Epithelial cell of alveolus of lung (primary cell): ENCODE measurements around the gene NLRP12. TPM values are rescaled to one million over a fixed set of nuclear protein-coding genes. Genes with fewer than 3 reads are reported as not detected.

ENCODE experiments used
- total RNA-seq: library from RNA; depleted of rRNA; stranded (reverse); fragments of >200 nt; gene quantifications from 2 replicates; pipeline ENCODE4 v1.2.1, GENCODE V29; 2015

NLRP12 gene
- total RNA-seq = not detected in 2 replicates

GRCh38 chr19:53824134-53824611 lies at the start of gene NLRP12:
Gene NLRP12 (minus strand): TSS chr19:53824314. CDS start chr19:53824174, 140 bp downstream.

DNA sequence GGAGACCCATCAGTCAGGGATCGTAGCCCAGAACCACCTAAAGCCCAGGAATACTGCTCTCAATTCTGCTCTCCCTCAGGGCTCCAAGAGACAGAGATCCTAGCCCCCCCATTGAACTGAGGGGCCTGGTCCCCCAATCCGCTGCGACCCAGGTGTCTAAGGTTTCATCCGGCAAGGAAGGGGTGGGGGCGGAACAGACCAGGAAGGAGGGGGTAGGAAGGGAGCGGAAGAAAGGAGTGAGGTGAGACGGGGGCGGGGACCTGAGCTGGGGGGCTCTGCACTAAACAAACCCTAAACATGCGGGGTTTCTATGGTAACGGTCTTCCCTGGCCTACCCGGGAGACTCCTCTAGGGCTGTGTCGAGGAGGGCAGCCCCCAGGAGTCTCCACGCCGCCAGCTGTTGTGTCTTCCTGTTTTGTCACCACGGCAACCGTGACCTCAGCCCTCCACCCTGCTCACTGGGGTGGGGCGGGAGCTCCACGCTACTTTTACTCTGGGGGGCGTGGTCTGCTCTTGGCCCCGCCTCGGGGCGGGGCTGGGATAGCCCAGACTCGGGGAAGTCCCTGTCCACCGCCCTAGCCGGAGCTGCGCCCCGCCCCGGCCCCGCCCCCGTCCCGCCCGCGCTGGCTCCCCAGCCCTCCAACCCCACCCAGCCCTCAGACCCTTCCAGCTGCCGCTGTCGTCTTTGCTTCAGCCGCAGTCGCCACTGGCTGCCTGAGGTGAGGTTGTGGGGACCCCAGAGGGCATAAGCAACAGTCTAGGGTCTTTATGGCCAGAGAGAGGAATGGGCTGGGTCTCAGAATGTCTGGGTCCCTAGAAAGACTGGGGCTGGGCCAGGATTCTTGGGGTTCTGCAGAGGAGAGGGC lies 43.3 kb upstream of the NLRP12 start, which contains the start of gene MYADM:
TSS of gene MYADM (plus strand) at position 659 of the 866 bp plus-strand sequence. CDS start 5,647 bp downstream, outside the sequence.

Other genes with a start within 250 kb of the NLRP12 start
- gene DPRX, start 192.3 kb downstream of the NLRP12 start, total RNA-seq = not detected in 2 replicates
- gene MYADM, start 43.6 kb upstream of the NLRP12 start, total RNA-seq = 46.7 and 102 TPM in 2 replicates
- under 0.01 TPM in 1 of 2 replicates, not detected in the other for gene PRKCG, start 57.9 kb upstream of the NLRP12 start, total RNA-seq
- 4.7 and 8.8 TPM in 2 replicates for gene CACNG7, start 85.0 kb upstream of the NLRP12 start, total RNA-seq
- gene CACNG8, start 138.6 kb upstream of the NLRP12 start, total RNA-seq = 0.52 and 0.56 TPM in 2 replicates
- 3.6 and 6.7 TPM in 2 replicates for gene CACNG6, start 167.3 kb upstream of the NLRP12 start, total RNA-seq
- gene VSTM1, start 239.6 kb upstream of the NLRP12 start, total RNA-seq = not detected in 2 replicates